GM18507 (cell line): Measurements from ENCODE around the gene TMEM272.

Experiments used
- DNase-seq: peaks from one replicate; pipeline ENCODE4 v3.0.0; 2011; ENCODE audit warnings: low read depth; ENCODE audit not compliant: insufficient read length; ENCODE audit errors: extremely low spot score
- FAIRE-seq: peaks from 2 replicates; lab custom pipeline; 2011; peaks lifted over from hg19 to GRCh38; lab: Jason Lieb, UNC

TMEM272 gene

DNA sequence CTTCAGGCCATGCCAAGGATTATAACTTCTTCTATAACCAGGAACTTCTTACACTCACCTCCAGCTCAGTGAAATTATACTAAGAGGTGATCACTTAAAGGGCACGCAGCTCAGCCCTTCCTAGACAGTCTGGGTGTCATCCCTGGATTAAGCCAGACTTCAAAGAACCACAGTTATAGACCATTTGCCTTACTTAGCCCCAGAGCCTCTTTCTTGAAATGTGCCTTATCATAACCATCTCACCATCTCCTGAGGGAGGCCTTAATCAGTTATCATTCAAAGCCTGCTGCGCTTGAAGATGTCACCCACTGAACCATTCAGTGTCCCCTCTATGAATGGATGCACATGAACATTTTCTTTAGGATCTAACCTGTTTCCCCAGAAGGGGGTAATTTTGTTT is 30.9 kb downstream of the TMEM272 start:
- no peak for FAIRE-seq

DNA sequence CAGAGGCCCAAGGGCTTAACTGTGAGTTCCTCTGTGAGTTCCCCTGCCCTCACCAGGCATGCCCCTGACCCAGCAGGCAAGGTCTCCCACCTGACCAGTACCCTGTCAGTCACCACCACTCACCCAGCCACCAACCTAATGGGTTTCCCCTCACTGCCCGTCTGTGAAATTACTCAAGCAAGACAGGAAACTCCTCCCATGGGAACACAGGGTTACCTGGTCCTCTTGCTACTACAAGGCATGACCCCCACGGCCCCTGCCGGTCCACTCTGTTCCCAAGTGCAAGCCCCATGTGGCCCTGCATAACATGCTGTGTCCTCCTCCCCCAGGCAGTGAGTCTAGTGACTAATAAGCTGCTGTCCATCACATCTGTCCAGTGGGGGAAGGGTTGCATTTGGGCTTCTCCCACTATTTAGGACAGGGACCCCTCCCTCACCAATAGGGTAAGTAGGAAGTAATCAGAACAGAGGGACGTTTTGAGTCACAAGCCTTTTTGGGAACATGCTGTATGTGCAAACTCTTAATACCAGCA is 33.0 kb downstream of the TMEM272 start:
- DNase-seq (no peak), FAIRE-seq (peak; percentile 60)

More for the DNA sequence above, 30.9 kb downstream of the TMEM272 start:
- DNase-seq = no peak

DNA sequence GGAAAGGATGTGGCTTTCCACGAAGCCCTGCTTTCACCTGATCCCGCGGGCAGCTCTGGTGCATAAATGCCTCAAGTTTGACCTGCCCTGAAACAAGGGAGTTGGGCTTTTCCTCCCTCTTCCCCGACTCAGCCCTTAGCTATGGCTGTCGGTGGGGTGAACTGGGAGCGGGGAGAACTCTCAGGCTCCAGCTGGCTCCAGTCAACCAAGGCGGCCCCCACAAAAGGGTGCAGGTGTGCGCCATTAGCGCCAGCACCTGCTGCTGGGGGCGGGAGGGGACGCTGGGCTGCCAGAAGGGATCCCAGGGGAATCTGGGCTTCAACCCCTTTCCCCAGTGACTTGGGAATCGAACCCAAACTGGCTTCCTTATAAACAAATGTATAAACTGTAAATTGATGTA is 33.9 kb downstream of the TMEM272 start:
- DNase-seq = no peak
- FAIRE-seq = no peak

DNA sequence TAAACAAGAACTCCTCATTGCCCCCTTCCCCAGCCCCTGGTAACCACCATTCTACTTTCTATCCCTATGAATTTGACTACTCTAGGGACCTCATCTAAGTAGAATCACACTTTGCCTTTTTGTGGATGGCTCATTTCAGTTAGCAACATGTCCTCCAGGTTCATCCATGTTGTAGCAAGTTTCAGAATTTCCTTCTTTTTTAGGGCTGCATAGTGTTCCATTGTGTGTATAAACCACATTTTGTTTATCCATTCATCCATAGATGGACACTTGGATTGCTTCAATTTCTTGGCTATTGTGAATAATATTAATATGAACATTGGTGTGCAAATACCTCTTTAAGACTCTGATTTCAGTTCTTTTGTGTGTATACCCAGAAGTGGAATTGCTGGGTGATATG is 36.2 kb downstream of the TMEM272 start:
- DNase-seq (no peak), FAIRE-seq (no peak)

DNA sequence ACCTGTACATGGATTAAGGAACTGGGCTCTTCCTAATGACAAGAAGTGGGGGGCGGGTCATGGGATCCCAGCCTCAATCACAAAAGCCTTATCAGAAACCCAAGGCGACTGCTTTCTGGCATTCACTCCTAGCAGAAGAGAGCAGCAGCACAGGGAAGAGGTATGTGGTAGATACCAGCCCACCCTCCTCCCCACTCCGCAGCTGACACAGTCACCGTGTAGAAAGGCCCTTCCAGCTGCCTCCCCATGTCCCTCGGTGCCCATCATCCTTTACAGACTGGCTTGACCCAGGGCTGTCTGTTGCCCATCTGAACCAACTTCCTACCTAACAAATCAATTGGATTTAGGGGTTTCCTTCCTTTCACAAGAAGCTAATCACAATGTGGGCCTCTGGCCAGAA is 37.9 kb downstream of the TMEM272 start:
- no peak for FAIRE-seq

DNA sequence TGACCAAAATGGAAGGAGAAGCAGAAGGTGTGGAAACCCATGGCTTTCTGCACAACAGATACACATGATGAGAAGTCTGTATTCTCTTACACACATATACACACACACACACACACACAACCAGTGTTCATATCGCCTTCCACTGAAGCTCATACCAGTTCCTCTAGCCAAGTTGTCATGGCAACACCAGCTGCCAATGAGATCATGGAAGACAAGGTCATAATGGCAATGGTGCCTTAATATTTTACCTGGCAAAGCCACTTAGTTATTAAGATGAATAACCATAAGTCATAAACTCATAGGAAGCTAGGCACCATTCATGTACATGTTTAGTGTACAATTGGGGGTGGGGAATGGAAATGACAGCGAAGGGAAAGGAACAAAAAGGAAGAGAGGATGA is 38.4 kb downstream of the TMEM272 start:
- FAIRE-seq = no peak

More for the DNA sequence above, 37.9 kb downstream of the TMEM272 start:
- no peak for DNase-seq

DNA sequence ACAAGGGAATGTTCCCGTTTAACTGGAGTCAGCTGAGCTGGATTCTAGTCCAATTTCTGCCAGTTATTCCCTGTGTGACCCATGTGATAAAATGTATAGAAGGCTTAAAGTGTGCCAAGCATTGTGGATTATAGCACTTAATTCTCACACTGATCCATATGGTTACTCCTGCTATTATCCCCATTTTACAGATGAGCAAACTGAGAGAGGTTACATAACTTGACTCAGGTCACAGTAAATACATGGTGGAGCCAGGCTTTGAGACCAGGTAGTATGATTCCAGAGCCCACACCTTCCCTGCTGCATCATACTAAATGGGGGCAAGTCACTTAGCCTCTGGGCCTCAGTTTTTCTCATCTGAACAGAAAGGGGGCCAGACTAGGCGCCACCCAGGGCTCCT is 39.1 kb downstream of the TMEM272 start:
- FAIRE-seq = no peak
- DNase-seq = no peak

More for the DNA sequence above, 38.4 kb downstream of the TMEM272 start:
- DNase-seq = no peak

DNA sequence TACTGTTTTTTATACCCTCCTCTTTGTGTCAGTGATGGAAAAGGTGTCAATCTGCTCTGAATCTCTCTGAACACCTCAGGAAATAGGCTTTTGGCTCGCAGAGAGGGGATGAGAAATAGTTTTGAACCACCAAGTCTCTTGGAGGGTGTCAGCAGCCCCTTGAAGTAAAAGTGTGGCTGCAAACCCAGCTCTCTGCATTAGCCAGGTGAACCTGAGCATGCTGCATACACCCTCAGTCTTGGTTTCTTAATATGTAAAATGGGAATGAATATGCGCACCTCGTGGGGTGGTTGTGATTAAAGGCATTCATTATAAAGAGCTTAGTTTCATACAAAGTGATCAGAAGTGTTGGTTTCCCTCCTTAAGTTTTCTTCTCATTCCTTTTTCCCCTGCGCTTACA is 39.7 kb downstream of the TMEM272 start:
- no peak for DNase-seq
- no peak for FAIRE-seq

DNA sequence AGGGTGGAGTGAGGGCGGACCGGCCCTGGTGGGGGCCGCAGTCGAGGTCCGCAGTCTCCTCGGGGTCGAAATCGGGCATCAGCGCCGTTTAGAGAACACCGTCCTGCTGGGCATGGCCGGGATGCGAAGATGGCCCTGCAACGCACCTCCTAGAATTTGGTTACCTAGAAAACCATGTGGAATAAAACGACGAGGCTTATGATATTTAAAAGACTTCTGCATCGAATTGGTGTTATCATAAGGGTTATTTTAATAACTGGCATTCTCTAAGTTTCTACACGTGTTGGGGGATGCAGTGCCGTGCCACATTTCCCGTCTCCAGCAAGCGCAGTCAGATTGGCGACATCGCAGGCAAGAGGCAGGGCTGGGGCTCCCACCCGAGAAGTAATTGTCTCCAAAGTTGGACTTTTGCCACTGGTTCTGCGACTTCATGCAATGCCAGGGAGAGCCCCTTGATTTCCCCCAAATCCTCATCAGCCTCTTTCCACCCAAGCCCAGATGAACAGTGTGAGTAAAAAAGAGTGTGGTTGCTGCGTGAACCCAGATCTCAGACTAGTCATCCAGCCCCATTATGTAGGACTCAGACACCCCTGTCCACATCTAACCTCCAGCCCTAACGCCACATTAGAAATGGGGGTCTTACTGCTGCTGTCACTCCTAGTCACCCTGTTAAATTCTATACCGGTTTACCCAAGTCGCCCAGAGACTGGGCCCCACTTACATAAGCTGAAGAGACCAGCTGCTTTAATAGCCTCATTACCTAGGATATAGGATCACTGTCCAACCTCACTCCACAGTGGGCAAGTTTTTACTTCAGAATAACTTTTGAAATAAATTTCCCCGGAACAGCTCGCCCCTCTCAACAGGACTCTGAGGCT is 40.4 kb downstream of the TMEM272 start:
- DNase-seq = no peak
- FAIRE-seq = no peak

DNA sequence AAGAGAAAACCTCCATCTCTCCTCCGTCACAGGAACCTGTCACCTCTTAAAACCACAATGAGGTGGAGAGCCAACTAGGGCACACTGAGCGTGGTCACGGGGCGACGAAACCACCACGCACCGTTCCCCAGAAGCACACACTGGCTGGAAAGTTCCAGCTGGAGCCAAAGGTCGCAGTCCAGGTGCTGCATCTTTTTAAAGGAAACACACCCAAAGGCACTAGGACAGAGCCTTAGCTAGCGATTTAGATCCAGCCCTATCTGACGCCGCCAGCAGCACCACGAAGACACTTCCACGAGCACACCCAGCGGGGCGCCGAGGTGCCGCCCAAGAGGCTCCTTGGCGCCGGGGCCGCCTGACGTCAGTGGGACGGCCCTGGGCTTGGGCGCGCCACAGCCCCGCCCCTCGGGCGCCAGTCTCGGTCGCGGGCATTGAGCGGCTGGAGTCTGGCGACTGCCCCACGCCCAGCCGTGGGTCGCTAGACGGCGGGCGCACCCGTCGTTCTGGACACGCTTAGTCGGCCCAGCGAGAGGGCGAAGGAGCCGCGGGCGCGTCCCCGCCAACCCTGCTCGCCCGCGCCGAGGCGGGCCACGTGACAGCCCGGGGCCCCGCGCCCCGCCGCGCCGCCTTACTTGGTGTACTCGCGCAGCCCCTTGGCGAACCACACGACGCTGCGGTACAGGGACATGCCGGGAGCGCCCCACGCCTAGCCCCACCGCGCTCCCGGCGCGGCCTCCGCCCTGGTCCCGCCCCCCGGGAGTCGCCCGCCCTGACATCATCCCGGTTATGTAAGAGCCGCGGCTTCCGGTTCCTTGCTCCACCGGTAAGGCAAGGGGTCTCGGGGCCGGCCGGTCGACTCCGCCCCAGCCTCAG is 41.3 kb downstream of the TMEM272 start, which contains the start of gene DHRS12:
TSS of gene DHRS12 (minus strand) at position 742 of the 873 bp plus-strand sequence. CDS start 4,504 bp downstream, outside the sequence.
- FAIRE-seq = peak; percentile 77

DNA sequence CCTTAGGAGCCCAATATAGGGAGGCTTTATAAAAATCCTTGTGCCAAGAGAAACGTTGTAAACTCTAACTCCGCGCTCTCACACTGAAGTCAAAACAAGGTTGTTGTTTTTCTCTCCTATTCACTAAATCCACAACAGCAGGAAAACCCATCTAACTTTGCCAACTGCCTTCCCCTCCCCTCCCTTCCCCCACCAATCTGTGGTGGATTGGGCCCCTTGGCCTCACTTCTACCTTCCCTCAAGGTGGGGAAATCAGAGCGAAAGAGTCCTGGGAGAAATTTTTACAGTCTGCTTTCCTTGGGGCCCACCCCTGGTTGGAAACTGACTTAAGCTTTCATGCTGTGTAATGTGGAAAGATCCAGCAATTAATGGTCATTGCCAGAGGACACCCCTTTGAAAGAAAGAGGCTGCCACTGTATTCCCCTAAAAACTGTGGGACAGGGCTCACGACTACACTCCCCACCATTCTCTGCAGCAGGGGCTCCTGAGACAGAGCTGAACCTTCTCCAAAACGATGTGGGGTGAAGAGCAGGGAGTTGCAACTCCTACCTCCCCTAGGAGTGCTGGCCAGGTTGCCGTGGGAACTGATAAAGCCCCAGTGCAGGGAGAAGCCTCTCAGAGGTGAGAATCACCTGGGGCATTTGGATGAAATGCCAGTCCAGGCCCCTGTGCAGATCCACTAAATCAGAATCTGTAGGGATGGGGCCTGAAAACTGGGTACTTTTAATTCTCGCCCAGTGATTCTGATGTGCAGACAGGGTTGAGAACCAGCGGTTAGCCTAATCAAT is 42.2 kb downstream of the TMEM272 start:
- no peak for DNase-seq
- no peak for FAIRE-seq

More for the DNA sequence above, 41.3 kb downstream of the TMEM272 start, which contains the start of gene DHRS12:
- peak; percentile 75 for DNase-seq

DNA sequence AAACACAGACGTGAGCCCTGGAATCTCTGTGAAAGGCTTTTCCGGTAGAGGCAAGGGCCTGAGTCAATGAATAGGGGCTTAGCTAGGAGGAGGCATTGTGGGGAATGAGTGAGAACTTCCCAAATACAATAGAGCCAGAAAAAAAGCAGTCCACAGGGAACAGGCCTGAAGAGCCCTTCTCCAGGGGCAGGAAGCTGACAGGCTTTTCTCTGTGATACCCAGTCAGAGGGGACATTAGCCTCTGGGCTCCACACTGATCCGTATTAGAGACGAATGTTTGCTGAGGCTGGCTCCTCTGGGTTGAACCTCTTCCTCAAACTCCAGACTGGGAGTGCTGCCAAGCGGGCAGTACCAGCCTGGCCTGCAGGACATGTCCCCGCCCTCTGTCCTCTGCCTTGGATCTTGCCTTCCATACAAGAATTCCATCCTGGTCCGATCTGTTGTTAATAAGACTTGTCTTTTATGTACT is 43.3 kb downstream of the TMEM272 start:
- FAIRE-seq (no peak), DNase-seq (no peak)

DNA sequence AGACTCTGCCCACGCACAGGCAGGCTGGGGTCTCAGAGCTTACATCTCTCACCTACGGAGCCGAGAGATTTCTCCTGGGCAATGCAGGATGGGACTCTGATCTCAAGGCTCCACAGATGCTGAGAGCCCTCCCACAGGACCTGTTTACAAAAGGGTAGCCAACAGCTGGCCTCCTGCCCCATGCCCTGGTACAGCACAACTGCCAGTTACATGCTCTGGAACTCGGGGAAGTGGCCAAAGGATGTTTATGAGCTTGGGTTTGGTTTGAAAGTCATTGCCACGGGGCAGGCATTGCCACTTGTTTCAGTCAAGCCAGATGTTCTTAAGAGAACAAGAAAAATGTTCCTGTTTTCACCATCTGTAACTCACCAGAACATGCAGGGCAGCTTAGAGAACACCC is 44.5 kb downstream of the TMEM272 start:
- no peak for DNase-seq
- FAIRE-seq = no peak

DNA sequence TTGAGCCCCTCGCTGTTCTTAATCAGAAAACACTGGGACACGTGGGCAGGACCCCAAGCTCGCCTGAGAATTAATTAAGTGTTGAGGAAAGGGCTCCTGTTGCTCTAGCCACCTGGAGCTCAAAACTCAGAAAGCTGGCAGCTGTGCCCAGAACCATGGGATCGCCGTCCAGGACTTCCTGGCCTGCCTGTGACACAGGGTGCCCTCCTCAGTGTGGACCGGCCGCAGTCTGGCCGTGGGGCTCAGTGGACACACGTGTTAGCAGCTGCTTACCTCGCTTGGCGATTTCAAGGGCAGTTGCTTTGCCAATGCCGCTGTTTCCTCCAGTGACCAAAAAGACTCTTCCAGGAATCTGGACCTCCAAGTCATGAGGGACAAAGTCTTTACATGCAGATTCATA is 45.7 kb downstream of the TMEM272 start:
- DNase-seq (no peak), FAIRE-seq (no peak)

DNA sequence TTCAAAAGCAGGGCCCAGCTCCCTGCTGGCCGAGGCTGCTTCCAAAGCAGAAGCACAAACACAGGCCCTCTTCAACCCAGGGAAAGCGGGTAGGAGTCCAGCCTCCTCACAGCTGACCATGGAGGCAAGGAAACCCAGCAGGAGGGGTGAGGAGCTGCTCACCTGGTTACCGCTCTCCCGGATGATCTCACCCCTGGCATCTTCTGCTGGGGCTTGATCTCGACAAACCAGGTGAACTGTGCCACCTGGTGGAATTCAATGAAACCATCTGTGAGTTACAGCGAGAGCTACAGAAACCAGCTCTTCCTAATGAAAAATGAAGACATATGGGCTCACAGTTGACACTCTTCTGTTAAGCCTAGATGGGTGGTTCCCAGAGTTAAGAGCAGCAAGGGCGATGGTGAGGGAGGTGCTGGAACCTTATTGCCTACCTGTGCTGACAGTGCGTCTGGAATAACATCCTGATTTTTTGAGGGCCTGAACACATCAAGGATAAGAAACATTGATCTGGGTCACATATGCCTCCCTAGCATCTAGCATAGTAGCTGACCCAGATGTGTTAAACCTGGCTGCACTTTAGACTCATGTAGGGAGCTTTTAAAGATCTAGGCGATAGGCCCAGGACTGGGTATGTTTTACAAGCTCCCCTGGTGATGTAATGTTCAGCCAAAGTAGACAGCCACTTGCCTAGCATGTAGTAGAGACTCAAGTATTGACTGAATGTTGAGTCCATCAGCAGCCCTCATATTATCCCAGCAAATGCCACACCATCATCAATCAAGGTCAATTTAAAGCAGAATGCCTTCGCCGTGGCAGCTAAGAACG is 47.1 kb downstream of the TMEM272 start:
- DNase-seq (no peak), FAIRE-seq (peak; percentile 91)

DNA sequence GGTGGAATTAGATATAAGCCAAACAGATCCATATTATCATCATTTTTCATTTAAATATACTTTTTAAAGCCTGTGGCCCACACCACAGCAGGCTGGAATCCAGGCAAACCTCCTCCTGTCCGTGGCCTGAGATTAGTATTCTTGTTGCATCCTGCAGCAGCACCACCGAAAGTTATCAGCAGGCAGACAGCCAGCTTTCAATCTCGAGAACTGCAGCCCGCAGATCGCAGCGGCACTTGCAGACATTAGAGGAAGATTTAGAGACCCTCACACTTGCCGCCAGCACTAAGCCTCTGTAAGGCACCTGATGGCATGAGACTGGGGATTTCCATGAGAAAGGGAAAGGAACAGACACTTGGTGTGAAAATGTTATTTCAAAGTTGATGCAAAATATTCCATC is 48.4 kb downstream of the TMEM272 start:
- no peak for DNase-seq

DNA sequence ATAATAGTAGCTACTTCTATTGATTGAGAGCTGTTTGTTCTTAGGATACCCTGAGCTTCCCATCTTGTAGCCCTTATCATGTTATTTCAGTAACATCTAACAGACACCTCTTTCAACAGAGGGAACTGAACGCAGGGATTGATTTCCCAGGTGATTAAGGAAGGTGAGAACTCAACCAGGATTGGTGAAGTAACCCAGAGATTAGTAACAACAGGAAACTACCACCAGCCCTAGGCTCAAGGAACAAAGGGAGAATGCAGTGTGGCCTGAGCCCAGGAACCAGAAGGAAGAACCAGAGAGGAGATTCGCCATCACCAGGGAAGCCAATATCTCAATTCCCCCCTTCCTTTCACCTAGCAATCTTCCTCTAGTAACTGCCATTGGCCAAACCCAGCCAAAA is 49.6 kb downstream of the TMEM272 start:
- FAIRE-seq (no peak), DNase-seq (no peak)

More for the DNA sequence above, 48.4 kb downstream of the TMEM272 start:
- no peak for FAIRE-seq

DNA sequence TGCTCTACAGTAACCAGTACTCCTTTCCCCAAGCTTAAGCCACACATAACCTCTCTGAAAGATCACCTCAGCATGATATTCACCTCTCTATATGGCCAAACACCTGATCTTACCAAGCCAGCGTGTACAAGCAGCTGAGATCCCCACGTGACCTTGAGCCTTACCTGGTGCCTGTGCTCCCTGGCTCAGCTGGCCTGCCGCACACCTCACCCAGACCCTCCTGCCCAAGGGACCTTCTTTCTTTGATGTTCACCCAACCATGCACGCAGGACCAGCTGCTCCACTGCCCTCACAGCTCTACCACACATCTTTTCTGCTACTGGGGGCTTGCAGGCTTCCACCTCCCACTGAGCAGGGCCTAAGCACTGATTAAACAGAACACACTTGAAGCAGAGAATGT is 50.0 kb downstream of the TMEM272 start:
- FAIRE-seq = no peak
- no peak for DNase-seq
